Measurements from ENCODE around the gene RAB11FIP4. TPM values are rescaled to one million over a fixed set of nuclear protein-coding genes. Genes with fewer than 3 reads are reported as not detected.

Gene RAB11FIP4
- total and polyA plus RNA-seq, 10 of the 15 experiments (the other 5 are each of a cell fraction or from before 2014, with no cell fraction given): 1.4 to 27.0 (median 17.6) TPM

DNA sequence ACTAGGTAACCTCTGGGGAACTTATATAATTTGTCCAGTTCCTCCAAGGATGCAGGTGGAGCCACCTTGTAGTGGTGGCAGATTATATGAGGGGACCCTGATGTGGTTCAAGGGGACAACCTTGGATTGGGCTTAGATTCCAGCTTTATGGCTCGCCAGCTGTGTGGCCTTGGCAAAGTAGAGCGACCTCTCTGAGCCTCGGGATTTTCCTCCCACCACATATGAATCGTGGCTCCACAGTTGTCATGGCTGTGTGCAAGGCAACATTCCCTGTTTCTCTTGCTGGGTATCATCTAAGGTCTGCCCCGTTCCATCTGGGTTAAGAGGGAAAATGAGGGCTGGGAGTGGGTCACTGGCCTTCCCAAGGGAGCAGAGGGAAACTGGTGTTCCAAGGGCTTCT is 104.6 kb downstream of the RAB11FIP4 start:
- Histone ChIP-seq H3K4me1 (ENCODE audit: control insufficient read depth, insufficient read depth, low read length) (peaks cover 49% of the 10 kb centered on the region), H3K9ac (ENCODE audit: control insufficient read depth, insufficient read depth, low read length) (no peak overlapping the region), H3K9me3 (replicated peaks; ENCODE audit: control insufficient read depth, insufficient read depth, low read length) (no peaks in the 10 kb centered on the region), H3K4me2 (ENCODE audit: control insufficient read depth, insufficient read depth) (no peak overlapping the region), H3K4me3 (no peak overlapping the region), H3K36me3 (ENCODE audit: control insufficient read depth in 2 of 2, insufficient read depth in 2 of 2, low read length in 1 of 2) (no peaks in the 10 kb centered on the region), H3K79me2 (ENCODE audit: control insufficient read depth, insufficient read depth, low read length) (peaks cover 20% of the 10 kb centered on the region), H2AFZ (ENCODE audit: control insufficient read depth, low read depth, low read length) (no peak overlapping the region), H4K20me1 (ENCODE audit: control insufficient read depth, insufficient read depth) (no peaks in the 10 kb centered on the region), H3K27ac (ENCODE audit: control insufficient read depth, insufficient read depth) (no peak overlapping the region), H3K27me3 (replicated peaks in 1 of 2; ENCODE audit: control insufficient read depth in 2 of 2, insufficient read depth in 2 of 2, low read length in 1 of 2) (no peaks in the 10 kb centered on the region)
- ChIA-PET RAD21 (ENCODE audit: unreplicated experiment) (interaction anchor here (5.0 kb wide), 1 partner anchor 39 kb away, joined by 38 read pairs; no protein-coding TSS in a partner anchor), SMC1A (ENCODE audit: uncharacterized antibody, unreplicated experiment) (no interaction called here), CTCF (no interaction called here), POLR2A (no interaction called here)
- no TSS peak for BruUV-seq (replicated peaks)
- intact Hi-C loops (cut with micrococcal nuclease; ENCODE audit: unreplicated experiment) (no loop called here), in situ Hi-C loops (cut with MboI) (no loop called here)
- WGBS (ENCODE audit: insufficient coverage, insufficient replicate concordance, low lambda C conversion rate, missing lambda C conversion rate): 95% methylated on average over 5 of the region's 5 CpGs
- no peak for ATAC-seq
- FAIRE-seq: no peak
- no peak for DNase-seq (ENCODE audit: low read depth, low spot score)
- no peak for TF ChIP-seq YBX1 (IDR thresholded peaks at IDR 0.05)
- TF ChIP-seq SMAD5 (IDR thresholded peaks at IDR 0.05; ENCODE audit: low read depth): no peak
- TF ChIP-seq BCL11A (IDR thresholded peaks at IDR 0.05; ENCODE audit: low read depth, low read length): no peak
- TF ChIP-seq SIX5 (IDR thresholded peaks at IDR 0.05; ENCODE audit: low read depth, low read length, severe bottlenecking): no peak
- no peak for TF ChIP-seq EP300 (IDR thresholded peaks at IDR 0.05; ENCODE audit: borderline replicate concordance in 1 of 2, control insufficient read depth in 1 of 2, low read depth in 2 of 2, low read length in 2 of 2)
- TF ChIP-seq EGR1 (IDR thresholded peaks at IDR 0.05; ENCODE audit: borderline replicate concordance in 1 of 2, low read depth in 2 of 2, low read length in 2 of 2): no peak
- no peak for TF ChIP-seq SP1 (IDR thresholded peaks at IDR 0.05; ENCODE audit: low read depth, low read length)
- TF ChIP-seq CEBPB (IDR thresholded peaks at IDR 0.05; ENCODE audit: borderline replicate concordance in 1 of 2, low read depth in 2 of 2, low read length in 2 of 2): no peak
- no peak for TF ChIP-seq POLR2AphosphoS2 (IDR thresholded peaks at IDR 0.05; ENCODE audit: low read depth, low read length)
- no peak for TF ChIP-seq SMARCA5 (IDR thresholded peaks at IDR 0.05)
- no peak for TF ChIP-seq STAT1 (conservative IDR thresholded peaks at IDR 0.05)
- TF ChIP-seq, protein P1, sequence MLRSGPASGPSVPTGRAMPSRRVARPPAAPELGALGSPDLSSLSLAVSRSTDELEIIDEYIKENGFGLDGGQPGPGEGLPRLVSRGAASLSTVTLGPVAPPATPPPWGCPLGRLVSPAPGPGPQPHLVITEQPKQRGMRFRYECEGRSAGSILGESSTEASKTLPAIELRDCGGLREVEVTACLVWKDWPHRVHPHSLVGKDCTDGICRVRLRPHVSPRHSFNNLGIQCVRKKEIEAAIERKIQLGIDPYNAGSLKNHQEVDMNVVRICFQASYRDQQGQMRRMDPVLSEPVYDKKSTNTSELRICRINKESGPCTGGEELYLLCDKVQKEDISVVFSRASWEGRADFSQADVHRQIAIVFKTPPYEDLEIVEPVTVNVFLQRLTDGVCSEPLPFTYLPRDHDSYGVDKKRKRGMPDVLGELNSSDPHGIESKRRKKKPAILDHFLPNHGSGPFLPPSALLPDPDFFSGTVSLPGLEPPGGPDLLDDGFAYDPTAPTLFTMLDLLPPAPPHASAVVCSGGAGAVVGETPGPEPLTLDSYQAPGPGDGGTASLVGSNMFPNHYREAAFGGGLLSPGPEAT (IDR thresholded peaks at IDR 0.05; ENCODE audit: low read depth): no peak
- TF ChIP-seq, protein P2, sequence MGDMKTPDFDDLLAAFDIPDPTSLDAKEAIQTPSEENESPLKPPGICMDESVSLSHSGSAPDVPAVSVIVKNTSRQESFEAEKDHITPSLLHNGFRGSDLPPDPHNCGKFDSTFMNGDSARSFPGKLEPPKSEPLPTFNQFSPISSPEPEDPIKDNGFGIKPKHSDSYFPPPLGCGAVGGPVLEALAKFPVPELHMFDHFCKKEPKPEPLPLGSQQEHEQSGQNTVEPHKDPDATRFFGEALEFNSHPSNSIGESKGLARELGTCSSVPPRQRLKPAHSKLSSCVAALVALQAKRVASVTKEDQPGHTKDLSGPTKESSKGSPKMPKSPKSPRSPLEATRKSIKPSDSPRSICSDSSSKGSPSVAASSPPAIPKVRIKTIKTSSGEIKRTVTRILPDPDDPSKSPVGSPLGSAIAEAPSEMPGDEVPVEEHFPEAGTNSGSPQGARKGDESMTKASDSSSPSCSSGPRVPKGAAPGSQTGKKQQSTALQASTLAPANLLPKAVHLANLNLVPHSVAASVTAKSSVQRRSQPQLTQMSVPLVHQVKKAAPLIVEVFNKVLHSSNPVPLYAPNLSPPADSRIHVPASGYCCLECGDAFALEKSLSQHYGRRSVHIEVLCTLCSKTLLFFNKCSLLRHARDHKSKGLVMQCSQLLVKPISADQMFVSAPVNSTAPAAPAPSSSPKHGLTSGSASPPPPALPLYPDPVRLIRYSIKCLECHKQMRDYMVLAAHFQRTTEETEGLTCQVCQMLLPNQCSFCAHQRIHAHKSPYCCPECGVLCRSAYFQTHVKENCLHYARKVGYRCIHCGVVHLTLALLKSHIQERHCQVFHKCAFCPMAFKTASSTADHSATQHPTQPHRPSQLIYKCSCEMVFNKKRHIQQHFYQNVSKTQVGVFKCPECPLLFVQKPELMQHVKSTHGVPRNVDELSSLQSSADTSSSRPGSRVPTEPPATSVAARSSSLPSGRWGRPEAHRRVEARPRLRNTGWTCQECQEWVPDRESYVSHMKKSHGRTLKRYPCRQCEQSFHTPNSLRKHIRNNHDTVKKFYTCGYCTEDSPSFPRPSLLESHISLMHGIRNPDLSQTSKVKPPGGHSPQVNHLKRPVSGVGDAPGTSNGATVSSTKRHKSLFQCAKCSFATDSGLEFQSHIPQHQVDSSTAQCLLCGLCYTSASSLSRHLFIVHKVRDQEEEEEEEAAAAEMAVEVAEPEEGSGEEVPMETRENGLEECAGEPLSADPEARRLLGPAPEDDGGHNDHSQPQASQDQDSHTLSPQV (IDR thresholded peaks at IDR 0.05): no peak
- no peak for TF ChIP-seq ATF3 (IDR thresholded peaks at IDR 0.05; ENCODE audit: borderline replicate concordance, extremely low read depth, low read depth, low read length)
- no peak for TF ChIP-seq ZZZ3 (IDR thresholded peaks at IDR 0.05; ENCODE audit: control insufficient read depth, insufficient read length, low read depth)
- TF ChIP-seq MTA2 (IDR thresholded peaks at IDR 0.05; ENCODE audit: low read depth): no peak
